Measurements from ENCODE around the gene MCIDAS. TPM values are rescaled to one million over a fixed set of nuclear protein-coding genes. Genes with fewer than 3 reads are reported as not detected.

The MCIDAS gene
- total RNA-seq, 4 donors from 2014 or later = not detected

DNA sequence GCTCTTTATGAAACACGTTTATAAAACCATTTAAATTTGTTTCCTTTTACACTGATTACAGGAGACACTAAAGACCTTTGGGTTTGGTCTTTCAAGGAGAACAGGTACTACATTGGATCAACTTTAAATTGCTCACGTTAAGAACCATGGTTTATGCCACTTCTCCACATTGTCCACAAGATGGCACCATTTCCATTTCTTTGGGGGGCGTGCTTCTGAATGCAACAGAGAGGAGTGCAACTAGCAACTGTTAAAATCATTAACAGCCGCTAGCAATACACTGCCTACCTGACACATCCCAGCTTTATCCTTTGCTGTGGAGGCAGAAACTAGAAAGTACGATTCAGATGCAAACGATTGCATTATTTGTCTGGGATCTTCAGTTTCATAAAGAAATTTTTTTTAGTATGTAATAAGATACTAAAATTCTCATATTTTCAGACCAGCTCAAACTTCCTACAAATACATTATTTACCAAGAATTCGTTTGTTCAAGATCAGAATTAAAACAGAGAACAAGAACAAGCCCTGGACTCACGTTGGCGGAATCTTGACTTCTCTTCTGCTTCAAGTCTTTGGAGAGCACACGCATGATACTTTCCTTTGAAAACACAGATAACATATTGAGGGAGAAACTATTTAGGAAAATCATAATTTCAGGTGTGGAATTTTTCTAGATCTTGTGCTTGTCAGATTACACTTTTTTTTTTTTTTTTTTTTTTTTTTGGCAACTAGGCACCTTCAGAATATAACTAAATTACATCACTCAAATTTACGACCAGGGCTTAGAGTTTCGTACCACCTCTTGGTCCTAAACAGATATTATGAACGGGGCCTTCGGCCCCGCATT is 54.8 kb downstream of the MCIDAS start:
- TF ChIP-seq CTCF (IDR thresholded peaks at IDR 0.05; ENCODE audit: low read depth) = no peak

DNA sequence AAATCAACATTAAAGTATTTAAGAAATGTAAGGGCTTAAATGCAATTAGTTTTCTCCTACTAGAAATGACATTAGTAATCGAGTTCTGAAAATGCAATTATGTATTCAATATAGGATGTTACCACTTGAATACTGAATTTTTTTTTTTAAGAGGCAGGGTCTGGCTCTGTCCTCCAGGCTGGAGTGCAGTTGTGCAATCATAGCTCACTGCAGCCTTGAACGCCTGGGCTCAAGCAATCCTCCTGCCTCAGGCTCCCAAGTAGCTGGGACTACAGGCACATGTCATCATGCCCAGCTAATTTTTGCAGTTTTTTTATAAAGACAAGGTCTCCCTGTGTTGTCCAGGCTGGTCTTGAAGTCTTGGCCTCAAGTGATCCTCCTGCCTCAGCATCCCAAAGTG is 55.6 kb downstream of the MCIDAS start:
- no peak for TF ChIP-seq CTCF (IDR thresholded peaks at IDR 0.05; ENCODE audit: low read depth)

Small RNA genes within 50 kb of the gene (small RNA-seq; reads per million reads assigned to genes)
- gene MIR449A (0.36 reads per million), gene MIR449B (not detected), gene MIR449C (not detected)

Other genes starting within 250 kb of the MCIDAS start
- gene ESM1, start 241.7 kb downstream of the MCIDAS start, total RNA-seq = not detected
- 1 to 10 TPM in 3 of 4 donors, not detected in 1; 1.1 to 3.4 (median 2.6) TPM for gene GZMK, start 203.1 kb downstream of the MCIDAS start, total RNA-seq
- 1 to 10 TPM in 3 of 4 donors, not detected in 1; 1.3 to 2.2 (median 1.8) TPM for gene GZMA, start 124.7 kb downstream of the MCIDAS start, total RNA-seq
- gene GPX8, start 67.1 kb downstream of the MCIDAS start, total RNA-seq = 10 to 100 TPM in 3 of 4 donors, 1 to 10 TPM in 1; 5.7 to 19.7 (median 14.9) TPM
- gene CDC20B, start 54.1 kb downstream of the MCIDAS start, total RNA-seq = not detected
- gene CCNO, start 6.3 kb upstream of the MCIDAS start, total RNA-seq = under 1 TPM in 1 of 4 donors, not detected in 3; 0.44 TPM
- 10 to 100 TPM; 21.3 to 39.5 (median 30.2) TPM for gene DHX29, start 80.4 kb upstream of the MCIDAS start, total RNA-seq
- gene MTREX, start 80.7 kb upstream of the MCIDAS start, total RNA-seq = 100 to 1,000 TPM in 1 of 4 donors, 10 to 100 TPM in 3; 66.3 to 130 (median 76.3) TPM